GM23338 (cell line): ENCODE results near the gene MEX3B. TPM values are rescaled to one million over a fixed set of nuclear protein-coding genes. Genes with fewer than 3 reads are reported as not detected.

Experiments used
- ATAC-seq: fragments of 200-7000 bp; cut with Tn5 transposase; 3 replicates; pipeline ENCODE4 v1.9.1; 2020
- DNase-seq: peaks from one replicate; pipeline ENCODE4 v3.0.0-alpha.2; 2015; ENCODE audit warnings: low spot score
- H2AFZ ChIP-seq: fragments of 200-600 bp; sonication (generic); 2 replicates; pipeline ENCODE4 v1.8.0; 2016; ENCODE audit warnings: antibody characterized with exemption, mild to moderate bottlenecking, moderate library complexity
- H3F3A ChIP-seq: fragments of 200-600 bp; sonication (generic); replicated peaks from 2 replicates; pipeline ENCODE4 v1.8.0; 2017; ENCODE audit warnings: antibody characterized with exemption, mixed run types, low read depth
- H3K27ac ChIP-seq: fragments of 200-600 bp; sonication (generic); 2 replicates; pipeline ENCODE4 v1.6.1; 2016; ENCODE audit warnings: low read depth
- H3K27me3 ChIP-seq: fragments of 200-600 bp; sonication (generic); 2 replicates; pipeline ENCODE4 v1.8.0; 2016; ENCODE audit warnings: mild to moderate bottlenecking, mixed run types, moderate library complexity; ENCODE audit not compliant: insufficient read depth
- H3K36me3 ChIP-seq: fragments of 200-600 bp; sonication (generic); 2 replicates; pipeline ENCODE4 v1.8.0; 2016; ENCODE audit warnings: mild to moderate bottlenecking; ENCODE audit not compliant: insufficient read depth
- H3K4me1 ChIP-seq: fragments of 200-600 bp; sonication (generic); 2 replicates; pipeline ENCODE4 v1.8.0; 2016; ENCODE audit warnings: mild to moderate bottlenecking, moderate library complexity; ENCODE audit not compliant: insufficient read depth
- H3K4me2 ChIP-seq: fragments of 200-600 bp; sonication (generic); 2 replicates; pipeline ENCODE4 v1.7.1; 2017; ENCODE audit warnings: mixed run types
- H3K4me3 ChIP-seq: fragments of 200-600 bp; sonication (generic); 2 replicates; pipeline ENCODE4 v1.6.1; 2016; ENCODE audit warnings: mixed run types
- H3K79me2 ChIP-seq: fragments of 200-600 bp; sonication (generic); replicated peaks from 2 replicates; pipeline ENCODE4 v1.8.0; 2017; ENCODE audit warnings: mild to moderate bottlenecking; ENCODE audit not compliant: insufficient read depth
- H3K9me2 ChIP-seq: fragments of 200-600 bp; sonication (generic); 2 replicates; pipeline ENCODE4 v1.8.0; 2017; ENCODE audit not compliant: insufficient read depth
- H4K20me1 ChIP-seq: fragments of 200-600 bp; sonication (generic); replicated peaks from 2 replicates; pipeline ENCODE4 v1.8.0; 2017; ENCODE audit warnings: mild to moderate bottlenecking; ENCODE audit not compliant: insufficient read depth
- H3K27ac Mint-ChIP-seq: 2 replicates; pipeline ENCODE4 v1.8.0; 2020; ENCODE audit warnings: inconsistent platforms, mild to moderate bottlenecking, moderate library complexity, mixed read lengths
- H3K27me3 Mint-ChIP-seq: 3 replicates; pipeline ENCODE4 v1.8.0; 2022; ENCODE audit warnings: low read depth, mild to moderate bottlenecking, moderate library complexity, mixed read lengths, inconsistent platforms; ENCODE audit not compliant: insufficient read depth, poor library complexity
- H3K36me3 Mint-ChIP-seq: 3 replicates; pipeline ENCODE4 v1.8.0; 2021; ENCODE audit warnings: low read depth, mild to moderate bottlenecking, inconsistent platforms, moderate library complexity, mixed read lengths
- H3K4me1 Mint-ChIP-seq: 3 replicates; pipeline ENCODE4 v1.8.0; 2020; ENCODE audit warnings: mild to moderate bottlenecking, inconsistent platforms, mixed read lengths
- H3K4me3 Mint-ChIP-seq: 3 replicates; pipeline ENCODE4 v1.8.0; 2021; ENCODE audit warnings: moderate library complexity, mild to moderate bottlenecking, inconsistent platforms, mixed read lengths
- H3K9me3 Mint-ChIP-seq: 3 replicates; pipeline ENCODE4 v1.8.0; 2020; ENCODE audit warnings: moderate library complexity, mild to moderate bottlenecking, inconsistent platforms, mixed read lengths
- CREB1 ChIP-seq: fragments of 250-450 bp; sonication (Bioruptor Pico); IDR thresholded peaks from 2 replicates; pipeline ENCODE4 v1.5.0; 2020; ENCODE audit warnings: low read depth, mild to moderate bottlenecking, moderate library complexity
- EZH2phosphoT487 ChIP-seq: fragments of 200-600 bp; sonication (generic); IDR thresholded peaks from one replicate; pipeline ENCODE4 v1.8.1; 2018; ENCODE audit warnings: antibody characterized with exemption; ENCODE audit not compliant: unreplicated experiment
- NANOG ChIP-seq: IDR thresholded peaks from 2 replicates; pipeline ENCODE4 v1.6.1; 2016; ENCODE audit warnings: antibody characterized with exemption, borderline replicate concordance
- REST ChIP-seq: IDR thresholded peaks from one replicate; pipeline ENCODE4 v1.6.1; 2018; ENCODE audit warnings: antibody characterized with exemption; ENCODE audit not compliant: unreplicated experiment
- ZNF114 ChIP-seq: fragments of 250-450 bp; sonication (Bioruptor Pico); IDR thresholded peaks from 2 replicates; pipeline ENCODE4 v1.5.0; 2020; ENCODE audit warnings: mild to moderate bottlenecking, moderate library complexity
- ZNF331 ChIP-seq: fragments of 250-450 bp; sonication (Bioruptor Pico); IDR thresholded peaks from 2 replicates; pipeline ENCODE4 v1.5.0; 2020; ENCODE audit warnings: low read depth, mild to moderate bottlenecking, moderate library complexity
- polyA plus RNA-seq: library from polyadenylated mRNA; unstranded; fragments of >200 nt; fragmentation: Nextera tagmentation; extraction: Ambion mirVana; gene quantifications from 2 replicates; pipeline ENCODE4 v1.2.1, GENCODE V29; 2016
- total RNA-seq: library from RNA; depleted of rRNA; stranded (reverse); fragments of >200 nt; shearing (Covaris generic); gene quantifications from 2 replicates; pipeline ENCODE4 v1.2.3, GENCODE V29; 2014
- TF ChIP-seq, protein P1 (sequence below), 2 experiments: fragments of 200-600 bp in 1 of 2; sonication (generic) in 1 of 2; conservative IDR thresholded peaks; 2 replicates each; pipeline versions ENCODE4 v1.5.1 to v1.6.1; 2016 to 2017; ENCODE audit warnings: antibody characterized with exemption in 2 of 2, low read depth in 2 of 2, mild to moderate bottlenecking in 2 of 2, moderate library complexity in 1 of 2

The MEX3B gene
- total and polyA plus RNA-seq, 2 experiments from 2014 or later: 5.3 to 15.7 TPM

DNA sequence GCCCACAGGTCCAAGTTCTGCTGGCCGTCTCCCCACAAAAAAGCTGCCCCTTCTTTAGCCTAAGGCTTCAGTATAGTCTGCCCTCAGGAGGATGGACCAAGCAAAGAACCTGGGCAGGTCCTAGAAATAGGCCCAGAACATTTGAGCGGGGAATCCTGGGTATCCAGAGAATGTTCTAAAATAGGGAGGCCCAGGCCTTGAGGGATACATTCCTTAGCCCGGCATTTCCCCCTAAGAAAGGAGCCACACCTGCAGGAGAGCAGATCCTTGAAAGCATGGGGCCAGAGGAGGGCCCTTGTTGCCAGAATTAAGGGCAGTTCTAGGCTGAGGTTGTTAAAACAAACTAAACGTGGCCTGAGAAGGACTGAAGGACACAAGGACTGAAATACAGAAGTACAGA is 20.6 kb upstream of the MEX3B start:
- Histone ChIP-seq H4K20me1 (no peaks in the 10 kb centered on the region), H3K4me2 (no peak overlapping the region), H3K27me3 (peaks cover 44% of the 10 kb centered on the region), H3F3A (peaks cover 4% of the 10 kb centered on the region; the same call in 1 of the 2 replicates), H3K79me2 (no peaks in the 10 kb centered on the region), H3K4me3 (no peak overlapping the region), H2AFZ (no peak overlapping the region; the same call in 1 of the 2 replicates), H3K9me2 (no peaks in the 10 kb centered on the region; the same call in 1 of the 2 replicates), H3K4me1 (peaks cover 32% of the 10 kb centered on the region), H3K27ac (no peak overlapping the region), H3K36me3 (no peaks in the 10 kb centered on the region; the same call in 1 of the 2 replicates)
- no peak overlapping the region for H3K4me3 Mint-ChIP-seq
- H3K36me3 Mint-ChIP-seq: no peaks in the 10 kb centered on the region
- peaks cover 37% of the 10 kb centered on the region for H3K27me3 Mint-ChIP-seq
- TF ChIP-seq, protein P1, sequence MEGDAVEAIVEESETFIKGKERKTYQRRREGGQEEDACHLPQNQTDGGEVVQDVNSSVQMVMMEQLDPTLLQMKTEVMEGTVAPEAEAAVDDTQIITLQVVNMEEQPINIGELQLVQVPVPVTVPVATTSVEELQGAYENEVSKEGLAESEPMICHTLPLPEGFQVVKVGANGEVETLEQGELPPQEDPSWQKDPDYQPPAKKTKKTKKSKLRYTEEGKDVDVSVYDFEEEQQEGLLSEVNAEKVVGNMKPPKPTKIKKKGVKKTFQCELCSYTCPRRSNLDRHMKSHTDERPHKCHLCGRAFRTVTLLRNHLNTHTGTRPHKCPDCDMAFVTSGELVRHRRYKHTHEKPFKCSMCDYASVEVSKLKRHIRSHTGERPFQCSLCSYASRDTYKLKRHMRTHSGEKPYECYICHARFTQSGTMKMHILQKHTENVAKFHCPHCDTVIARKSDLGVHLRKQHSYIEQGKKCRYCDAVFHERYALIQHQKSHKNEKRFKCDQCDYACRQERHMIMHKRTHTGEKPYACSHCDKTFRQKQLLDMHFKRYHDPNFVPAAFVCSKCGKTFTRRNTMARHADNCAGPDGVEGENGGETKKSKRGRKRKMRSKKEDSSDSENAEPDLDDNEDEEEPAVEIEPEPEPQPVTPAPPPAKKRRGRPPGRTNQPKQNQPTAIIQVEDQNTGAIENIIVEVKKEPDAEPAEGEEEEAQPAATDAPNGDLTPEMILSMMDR (conservative IDR thresholded peaks at IDR 0.05; ENCODE audit: low read depth in 2 of 2): no peak
- TF ChIP-seq CREB1 (CRISPR knock-in tag) (no peak), ZNF331 (CRISPR knock-in tag) (no peak), ZNF114 (CRISPR knock-in tag) (no peak), EZH2phosphoT487 (no peak), REST (no peak), NANOG (no peak)
- no peak overlapping the region for H3K27ac Mint-ChIP-seq
- ATAC-seq (peak; percentile 33; the same call in 1 of the 3 replicates), DNase-seq (peak; percentile 54)
- H3K9me3 Mint-ChIP-seq: 0 out of 3 replicates have a peak, but pooled peaks cover 3% of the 10 kb centered on the region
- H3K4me1 Mint-ChIP-seq: peaks cover 28% of the 10 kb centered on the region

DNA sequence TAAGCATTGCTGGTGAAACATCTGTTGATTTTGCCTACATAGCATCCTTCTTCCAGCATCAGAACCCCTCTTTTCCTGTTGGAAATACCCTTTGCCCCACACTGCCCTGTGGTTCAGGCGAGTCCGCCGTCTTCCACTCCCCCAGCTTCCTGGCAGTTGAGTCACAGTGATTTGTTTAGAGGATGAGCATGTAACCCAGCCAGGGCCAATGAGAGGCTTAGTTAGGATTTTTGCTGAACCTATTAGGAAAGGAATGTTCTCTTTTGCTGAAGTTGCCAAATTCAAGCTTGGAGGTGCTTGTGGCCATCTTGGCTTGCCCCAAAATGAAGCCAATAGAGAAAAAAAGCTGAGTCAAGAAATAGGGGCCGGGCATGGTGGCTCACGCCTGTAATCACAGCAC is 19.0 kb upstream of the MEX3B start:
- Histone ChIP-seq H3K9me2 (no peaks in the 10 kb centered on the region; the same call in 1 of the 2 replicates), H3K4me2 (no peak overlapping the region), H3F3A (peaks cover 4% of the 10 kb centered on the region; the same call in 1 of the 2 replicates), H3K27me3 (peaks cover 58% of the 10 kb centered on the region), H3K4me3 (no peak overlapping the region), H4K20me1 (no peaks in the 10 kb centered on the region), H3K79me2 (no peaks in the 10 kb centered on the region), H3K4me1 (peaks cover 32% of the 10 kb centered on the region), H3K27ac (no peak overlapping the region), H2AFZ (no peak overlapping the region), H3K36me3 (no peaks in the 10 kb centered on the region; the same call in 1 of the 2 replicates)
- Mint-ChIP-seq H3K4me1 (peaks cover 28% of the 10 kb centered on the region), H3K9me3 (0 out of 3 replicates have a peak, but pooled peaks cover 3% of the 10 kb centered on the region), H3K27me3 (peaks cover 37% of the 10 kb centered on the region), H3K36me3 (no peaks in the 10 kb centered on the region), H3K4me3 (no peak overlapping the region), H3K27ac (no peak overlapping the region)
- TF ChIP-seq CREB1 (CRISPR knock-in tag) (no peak), EZH2phosphoT487 (no peak), REST (no peak)
- DNase-seq (no peak), ATAC-seq (no peak)
